Thyroid gland (tissue), 4 donors: ENCODE results near the gene MTG1. TPM values are rescaled to one million over a fixed set of nuclear protein-coding genes. Genes with fewer than 3 reads are reported as not detected.
"Not testable (repeated sequence)": the region's sequence is repeated elsewhere in the genome, so short reads cannot be mapped to it uniquely, and the experiment has no call there.

Experiments used
- DNase-seq, 2 donors: peaks; one replicate each; pipeline ENCODE4 v3.0.0-alpha.2; 2019
- H3K27ac ChIP-seq, 3 donors: fragments of 200-600 bp; sonication (generic); 1 replicate in 2 of 3; 2 replicates in 1 of 3; pipeline ENCODE4 v1.5.1; 2016 to 2019; ENCODE audit warnings: mild to moderate bottlenecking in 1 of 3, moderate library complexity in 1 of 3
- H3K27me3 ChIP-seq: fragments of 200-600 bp; sonication (generic); one replicate; pipeline ENCODE4 v1.5.1; 2019
- H3K36me3 ChIP-seq, 2 donors: fragments of 200-600 bp; sonication (generic); one replicate each; pipeline ENCODE4 v1.5.1; 2016 to 2019
- H3K4me1 ChIP-seq, 2 donors: fragments of 200-600 bp; sonication (generic); one replicate each; pipeline ENCODE4 v1.5.1; 2017 to 2019
- H3K4me3 ChIP-seq, 3 donors: fragments of 200-600 bp; sonication (generic); replicated peaks in 1 of 3; 1 replicate in 2 of 3; 2 replicates in 1 of 3; pipeline ENCODE4 v1.5.1; 2016; ENCODE audit warnings: mild to moderate bottlenecking in 1 of 3
- H3K9me3 ChIP-seq: fragments of 200-600 bp; sonication (generic); one replicate; pipeline ENCODE4 v1.5.1; 2017
- POLR2A ChIP-seq, 2 donors: fragments of 450-650 bp; IDR thresholded peaks; one replicate each; pipeline ENCODE4 v1.6.1; 2017; ENCODE audit warnings: antibody characterized with exemption in 2 of 2, mild to moderate bottlenecking in 2 of 2, moderate library complexity in 1 of 2
- WGBS, 2 donors: methylation state at CpG; one replicate each; pipeline ENCODE4 v1.1.5; 2017; 5-methylcytosine and 5-hydroxymethylcytosine counted together
- intact Hi-C: fragments of 100-400 bp; cut with DNase I; formaldehyde crosslinking; loops from one replicate; pipeline ENCODE4 v1.15.1; 2023
- total RNA-seq, 4 donors: library from RNA; depleted of rRNA; stranded (reverse); fragments of >200 nt; gene quantifications; one replicate each; pipeline ENCODE4 v1.2.3, GENCODE V29; 2016
- TF ChIP-seq, protein P1 (sequence below), 6 experiments: fragments of 200-600 bp in 3 of 6; fragments of 450-650 bp in 3 of 6; sonication (generic) in 3 of 6; IDR thresholded peaks; one replicate each; pipeline ENCODE4 v1.5.1; 2016 to 2019; ENCODE audit warnings: antibody characterized with exemption in 6 of 6, mild to moderate bottlenecking in 2 of 6, inconsistent platforms in 1 of 6, moderate library complexity in 1 of 6

The MTG1 gene
- total RNA-seq, 4 donors from 2014 or later: 23.8 to 40.8 (median 35.0) TPM

- no peak overlapping the region for H3K4me3 ChIP-seq
- H3K9me3 ChIP-seq: no peaks in the 10 kb centered on the region
- H3K27ac ChIP-seq: no peak overlapping the region
- peaks cover 0 to 6% of the 10 kb centered on the region in 2 donors for H3K4me1 ChIP-seq
- DNase-seq: no peak
- H3K27me3 ChIP-seq: no peaks in the 10 kb centered on the region
- intact Hi-C loops: no loop called here
- H3K36me3 ChIP-seq: peaks cover 17 to 23% of the 10 kb centered on the region in 2 donors
- TF ChIP-seq, protein P1, sequence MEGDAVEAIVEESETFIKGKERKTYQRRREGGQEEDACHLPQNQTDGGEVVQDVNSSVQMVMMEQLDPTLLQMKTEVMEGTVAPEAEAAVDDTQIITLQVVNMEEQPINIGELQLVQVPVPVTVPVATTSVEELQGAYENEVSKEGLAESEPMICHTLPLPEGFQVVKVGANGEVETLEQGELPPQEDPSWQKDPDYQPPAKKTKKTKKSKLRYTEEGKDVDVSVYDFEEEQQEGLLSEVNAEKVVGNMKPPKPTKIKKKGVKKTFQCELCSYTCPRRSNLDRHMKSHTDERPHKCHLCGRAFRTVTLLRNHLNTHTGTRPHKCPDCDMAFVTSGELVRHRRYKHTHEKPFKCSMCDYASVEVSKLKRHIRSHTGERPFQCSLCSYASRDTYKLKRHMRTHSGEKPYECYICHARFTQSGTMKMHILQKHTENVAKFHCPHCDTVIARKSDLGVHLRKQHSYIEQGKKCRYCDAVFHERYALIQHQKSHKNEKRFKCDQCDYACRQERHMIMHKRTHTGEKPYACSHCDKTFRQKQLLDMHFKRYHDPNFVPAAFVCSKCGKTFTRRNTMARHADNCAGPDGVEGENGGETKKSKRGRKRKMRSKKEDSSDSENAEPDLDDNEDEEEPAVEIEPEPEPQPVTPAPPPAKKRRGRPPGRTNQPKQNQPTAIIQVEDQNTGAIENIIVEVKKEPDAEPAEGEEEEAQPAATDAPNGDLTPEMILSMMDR (IDR thresholded peaks at IDR 0.05): no peak
- no peak for TF ChIP-seq POLR2A (IDR thresholded peaks at IDR 0.05)
- 42 to 71% methylated on average over 11 to 26 of the region's 88 CpGs for WGBS, 2 donors
Observed at GRCh38 chr10:133422807-133423771, 29.1 kb downstream of the MTG1 start.

- intact Hi-C loops, H3K27me3 ChIP-seq, H3K9me3 ChIP-seq, H3K27ac ChIP-seq, H3K4me1 ChIP-seq, DNase-seq, H3K4me3 ChIP-seq: not testable (repeated sequence)
- WGBS, 2 donors: no CpG with 5 or more reads among the region's 46 CpGs
- H3K36me3 ChIP-seq: peaks cover 17 to 22% of the 10 kb centered on the region in 2 donors
Observed at GRCh38 chr10:133424102-133424501, 30.1 kb downstream of the MTG1 start.

DNA sequence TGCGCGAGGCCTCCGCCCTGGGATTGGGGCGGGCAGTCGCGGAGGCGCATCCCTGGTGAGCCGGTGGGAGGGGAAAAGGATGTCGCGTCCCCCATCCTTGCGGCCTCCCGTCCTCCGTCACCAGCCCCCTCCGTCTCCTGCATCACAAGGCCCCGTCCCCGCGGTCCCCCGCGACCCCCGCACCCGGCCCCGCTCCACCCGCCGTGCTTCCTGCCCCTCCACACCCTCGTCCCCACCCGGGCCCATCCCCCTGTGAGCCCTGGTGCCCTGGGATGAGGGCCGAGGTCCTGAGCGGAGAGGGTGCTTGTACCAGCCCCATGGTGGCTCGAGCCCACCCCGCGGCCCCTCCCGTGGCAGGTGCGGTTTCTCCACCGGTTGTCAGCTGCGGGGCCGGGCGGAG lies 30.6 kb downstream of the MTG1 start, which contains the start of gene SPRN:
SPRN (minus strand) TSS at position 25 of the 400 bp plus-strand sequence. CDS start 944 bp downstream, outside the sequence.
- H3K27ac ChIP-seq, H3K9me3 ChIP-seq, H3K27me3 ChIP-seq, intact Hi-C loops, H3K4me3 ChIP-seq, H3K4me1 ChIP-seq, DNase-seq: not testable (repeated sequence)
- no CpG with 5 or more reads among the region's 37 CpGs for WGBS, 2 donors
- peaks cover 12 to 17% of the 10 kb centered on the region in 2 donors for H3K36me3 ChIP-seq

DNA sequence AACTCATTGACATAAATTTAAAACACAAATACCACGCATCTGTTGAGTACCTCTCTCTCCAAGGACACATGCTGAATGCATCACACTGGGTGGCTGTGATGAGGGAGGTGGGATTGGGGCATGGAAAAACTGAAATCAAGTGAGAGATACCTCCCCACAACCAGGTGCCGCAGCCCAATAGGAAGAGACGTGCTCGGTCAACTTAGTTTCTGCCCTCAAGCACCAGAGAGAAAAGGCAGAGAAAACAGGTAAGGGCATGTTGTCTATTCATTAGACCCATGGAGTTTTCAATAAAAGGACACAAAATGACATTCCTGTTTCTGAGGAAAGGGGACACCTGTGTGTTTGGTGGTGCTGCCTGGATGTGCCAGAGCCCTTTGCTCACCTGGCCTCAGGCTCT lies 35.6 kb downstream of the MTG1 start:
- H3K27ac ChIP-seq, DNase-seq, H3K4me1 ChIP-seq, H3K27me3 ChIP-seq, intact Hi-C loops, H3K4me3 ChIP-seq, H3K9me3 ChIP-seq, H3K36me3 ChIP-seq: not testable (repeated sequence)
- 83 to 88% methylated on average over 4 of the region's 4 CpGs for WGBS, 2 donors

DNA sequence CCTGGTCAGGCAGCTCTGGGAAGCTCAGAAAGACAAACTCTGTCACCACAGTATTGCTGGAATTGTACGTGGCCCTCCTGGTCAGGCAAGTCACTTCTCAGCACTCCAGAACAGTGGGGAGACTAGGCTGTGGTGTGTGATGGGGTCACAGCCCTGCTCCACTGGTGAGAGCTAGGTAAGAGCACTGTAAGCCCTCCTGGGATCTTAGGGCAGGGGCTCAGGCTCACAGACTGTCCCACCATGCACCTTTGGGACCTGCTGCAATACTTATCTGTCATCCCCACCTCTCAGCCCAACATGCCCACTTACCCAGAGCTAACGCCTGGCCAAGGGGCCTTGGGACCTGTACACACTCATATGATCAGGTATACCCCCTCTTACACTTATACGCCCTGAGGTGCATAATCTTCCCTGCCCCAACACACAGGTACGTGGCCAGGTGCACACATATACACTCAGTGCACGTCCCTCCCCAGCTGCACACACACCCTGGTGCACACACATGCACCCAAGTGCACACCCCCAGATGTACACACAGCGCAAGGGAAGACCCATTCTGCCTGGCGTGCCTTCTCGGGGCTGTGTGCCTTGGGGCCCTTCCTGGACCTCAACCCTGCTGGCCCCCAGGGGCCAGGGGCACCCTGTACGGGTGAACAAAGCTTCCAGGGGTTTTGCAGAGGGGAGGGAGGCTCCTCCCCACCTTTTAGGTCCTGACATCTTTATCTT lies 38.1 kb downstream of the MTG1 start:
- DNase-seq, H3K4me3 ChIP-seq, H3K27me3 ChIP-seq, H3K4me1 ChIP-seq, H3K27ac ChIP-seq, H3K36me3 ChIP-seq, intact Hi-C loops, H3K9me3 ChIP-seq: not testable (repeated sequence)
- 20 to 100% methylated on average over 1 to 2 of the region's 9 CpGs for WGBS, 2 donors

DNA sequence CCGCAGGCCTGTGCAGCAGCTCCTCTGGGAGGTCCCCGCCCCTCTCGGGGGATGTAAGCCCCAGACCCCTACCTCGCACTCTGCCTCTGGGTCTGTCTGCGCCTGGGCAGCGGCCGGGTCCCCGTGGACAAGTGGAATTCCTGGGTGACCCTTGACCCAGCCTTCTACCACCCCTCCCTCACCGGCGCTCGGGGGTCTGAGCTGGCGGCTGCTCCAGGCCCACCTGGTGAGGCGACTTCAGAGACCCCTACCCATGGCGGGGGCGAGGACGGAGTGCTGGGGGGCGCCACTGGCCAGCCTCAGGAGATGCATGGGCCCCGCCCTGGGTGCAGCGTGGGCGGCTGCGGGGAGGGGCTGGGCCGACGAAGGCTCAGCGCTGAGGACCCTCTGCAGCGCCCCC lies 38.8 kb downstream of the MTG1 start:
- WGBS, 2 donors: no CpG with 5 or more reads among the region's 25 CpGs
- H3K27ac ChIP-seq, H3K9me3 ChIP-seq, H3K36me3 ChIP-seq, H3K4me3 ChIP-seq, H3K4me1 ChIP-seq, H3K27me3 ChIP-seq, DNase-seq, intact Hi-C loops: not testable (repeated sequence)

DNA sequence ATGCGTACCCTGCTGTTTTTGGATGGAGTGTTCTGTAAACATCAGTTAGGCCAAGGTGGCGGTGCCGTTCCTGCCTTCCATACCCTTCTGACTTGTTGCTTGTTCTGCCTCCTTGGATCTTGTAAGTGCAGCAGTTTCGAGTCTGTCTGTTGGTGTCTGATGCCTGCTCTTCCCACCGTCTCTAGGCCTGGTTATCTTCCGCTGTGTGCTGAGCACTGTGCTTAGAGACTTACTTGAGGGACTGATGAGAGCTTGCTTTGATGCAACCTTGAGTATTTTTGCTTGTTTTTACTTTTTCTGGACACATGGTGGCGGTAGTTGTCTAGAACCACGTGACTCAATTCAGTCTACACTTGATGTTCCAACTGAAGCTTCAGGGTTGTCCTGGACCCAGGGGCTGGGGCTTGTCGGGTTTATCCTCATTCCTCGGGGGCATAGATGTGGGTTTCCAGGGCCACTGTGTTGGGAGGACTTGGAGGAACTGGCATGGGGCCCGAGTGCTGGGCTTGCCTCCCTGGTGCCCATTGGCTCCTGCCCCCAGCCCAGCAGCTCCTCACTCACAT lies 44.8 kb downstream of the MTG1 start:
- no peaks in the 10 kb centered on the region for H3K27me3 ChIP-seq
- intact Hi-C loops: no loop called here
- no peaks in the 10 kb centered on the region for H3K36me3 ChIP-seq
- TF ChIP-seq, protein P1 (IDR thresholded peaks at IDR 0.05): no peak
- no peak for TF ChIP-seq POLR2A (IDR thresholded peaks at IDR 0.05)
- WGBS, 2 donors: 80% methylated on average over 11 of the region's 11 CpGs
- no peak for DNase-seq
- H3K27ac ChIP-seq: no peak overlapping the region
- no peak overlapping the region for H3K4me3 ChIP-seq
- no peaks in the 10 kb centered on the region for H3K4me1 ChIP-seq
- no peaks in the 10 kb centered on the region for H3K9me3 ChIP-seq
